ENCODE measurements around the gene CTDSPL. TPM values are rescaled to one million over a fixed set of nuclear protein-coding genes. Genes with fewer than 3 reads are reported as not detected.
A peak's percentile ranks its signal among the peaks of the same experiment; 100 is the strongest.

The CTDSPL gene
- total and polyA plus RNA-seq, 2 of the 13 experiments (the other 11 are each of a cell fraction or from before 2014, with no cell fraction given) = 26.1 to 142 TPM

- Histone ChIP-seq H2AFZ (ENCODE audit: low read length) (no peak overlapping the region), H3K9me3 (ENCODE audit: low read length) (no peaks in the 10 kb centered on the region), H3K4me1 (ENCODE audit: insufficient read depth, low read length) (peaks cover 85% of the 10 kb centered on the region), H3K79me2 (ENCODE audit: insufficient read depth, low read length) (no peaks in the 10 kb centered on the region), H3K27me3 (ENCODE audit: control insufficient read depth in 1 of 2, insufficient read depth in 2 of 2, low read length in 2 of 2) (peaks cover 0 to 16% of the 10 kb centered on the region in 2 experiments; a peak in 2 of 5 replicates), H3K9ac (ENCODE audit: insufficient read depth, low read depth, low read length) (no peak overlapping the region), H3K27ac (ENCODE audit: extremely low read length, insufficient read depth, low read length) (no peak overlapping the region), H3K36me3 (replicated peaks in 1 of 2; ENCODE audit: control insufficient read depth in 1 of 2, insufficient read depth in 2 of 2, low read length in 2 of 2) (no peaks in the 10 kb centered on the region), H4K20me1 (ENCODE audit: insufficient read depth, low read length) (no peaks in the 10 kb centered on the region), H3K4me3 (replicated peaks in 1 of 3; ENCODE audit: insufficient read depth in 1 of 3, low read depth in 2 of 3, low read length in 3 of 3) (no peak overlapping the region), H3K4me2 (ENCODE audit: low read depth, low read length) (no peak overlapping the region)
- no TSS peak for BruUV-seq (replicated peaks)
- in situ Hi-C loops (cut with HindIII; ENCODE audit: extremely low pct_ligation_motif_present, low pct_unique_long_range_greater_than_20kb) = loop anchor here (5.0 kb wide), 1 partner anchor 143 kb away; no protein-coding TSS in a partner anchor
- ChIA-PET CTCF (ENCODE audit: low intra/inter-chr PET ratio, low total read pairs) (no interaction called here), POLR2A (no interaction called here)
- FAIRE-seq = no peak
- ATAC-seq = no peak
- DNase-seq (ENCODE audit: low spot score) = no peak
- WGBS (ENCODE audit: low lambda C conversion rate) = 62% methylated on average over 6 of the region's 6 CpGs
- no peak for TF ChIP-seq CHD4 (IDR thresholded peaks at IDR 0.05; ENCODE audit: borderline replicate concordance, low read length)
- intact Hi-C loops (cut with micrococcal nuclease; ENCODE audit: unreplicated experiment) = loop anchor here (2.0 kb wide), 1 partner anchor 93 kb away; no protein-coding TSS in a partner anchor
Observed at GRCh38 chr3:37999836-38000235, 138.2 kb downstream of the CTDSPL start.

DNA sequence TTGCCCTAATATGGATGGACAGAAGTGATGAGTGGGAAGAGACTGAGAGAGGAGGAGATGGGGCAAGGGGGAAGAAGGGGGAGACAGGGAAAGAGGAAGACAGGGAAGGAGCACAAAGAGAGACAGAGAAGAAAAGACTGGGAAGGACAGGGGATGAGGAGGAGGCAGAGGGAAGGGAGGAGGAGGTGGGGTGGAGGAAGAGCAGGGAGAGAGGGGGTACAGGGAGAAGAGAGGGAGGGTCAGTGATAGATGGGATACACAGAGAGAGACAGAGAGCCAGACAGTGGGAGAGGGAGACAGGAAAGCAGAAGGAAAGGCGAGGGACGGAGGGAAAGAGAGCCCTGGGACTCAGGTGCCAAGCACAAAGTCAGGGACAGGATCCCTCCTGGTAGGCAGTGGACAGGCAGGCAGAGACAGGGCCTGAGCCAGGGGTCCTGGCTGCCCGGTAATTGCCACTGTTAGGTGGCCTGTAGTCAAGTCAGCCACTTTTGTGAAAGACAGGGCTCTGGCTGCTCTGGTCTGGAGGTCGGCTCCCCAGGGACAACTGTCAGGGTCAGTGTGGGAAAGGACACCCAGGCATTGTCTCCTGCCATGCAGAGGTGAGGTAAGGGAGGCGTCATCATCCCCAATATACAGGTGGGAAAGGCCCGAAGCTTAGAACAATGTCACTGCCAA is 138.7 kb downstream of the CTDSPL start:
- DNase-seq (ENCODE audit: low spot score) (no peak), FAIRE-seq (no peak), ATAC-seq (no peak)
- intact Hi-C loops (cut with micrococcal nuclease; ENCODE audit: unreplicated experiment) (loop anchor here (2.0 kb wide), 1 partner anchor 94 kb away; no protein-coding TSS in a partner anchor), in situ Hi-C loops (cut with HindIII; ENCODE audit: extremely low pct_ligation_motif_present, low pct_unique_long_range_greater_than_20kb) (loop anchor here (5.0 kb wide), 1 partner anchor 143 kb away; no protein-coding TSS in a partner anchor)
- no peaks in the 10 kb centered on the region for H3K79me2 ChIP-seq (ENCODE audit: insufficient read depth, low read length)
- TF ChIP-seq, protein P1, sequence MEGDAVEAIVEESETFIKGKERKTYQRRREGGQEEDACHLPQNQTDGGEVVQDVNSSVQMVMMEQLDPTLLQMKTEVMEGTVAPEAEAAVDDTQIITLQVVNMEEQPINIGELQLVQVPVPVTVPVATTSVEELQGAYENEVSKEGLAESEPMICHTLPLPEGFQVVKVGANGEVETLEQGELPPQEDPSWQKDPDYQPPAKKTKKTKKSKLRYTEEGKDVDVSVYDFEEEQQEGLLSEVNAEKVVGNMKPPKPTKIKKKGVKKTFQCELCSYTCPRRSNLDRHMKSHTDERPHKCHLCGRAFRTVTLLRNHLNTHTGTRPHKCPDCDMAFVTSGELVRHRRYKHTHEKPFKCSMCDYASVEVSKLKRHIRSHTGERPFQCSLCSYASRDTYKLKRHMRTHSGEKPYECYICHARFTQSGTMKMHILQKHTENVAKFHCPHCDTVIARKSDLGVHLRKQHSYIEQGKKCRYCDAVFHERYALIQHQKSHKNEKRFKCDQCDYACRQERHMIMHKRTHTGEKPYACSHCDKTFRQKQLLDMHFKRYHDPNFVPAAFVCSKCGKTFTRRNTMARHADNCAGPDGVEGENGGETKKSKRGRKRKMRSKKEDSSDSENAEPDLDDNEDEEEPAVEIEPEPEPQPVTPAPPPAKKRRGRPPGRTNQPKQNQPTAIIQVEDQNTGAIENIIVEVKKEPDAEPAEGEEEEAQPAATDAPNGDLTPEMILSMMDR (CRISPR knock-in tag; IDR thresholded peaks at IDR 0.05) = 0 out of 2 replicates have a peak, but pooled peaks have one; percentile 8
- TF ChIP-seq RFXANK (CRISPR knock-in tag; IDR thresholded peaks at IDR 0.05) (no peak), CEBPB (IDR thresholded peaks at IDR 0.05; ENCODE audit: borderline replicate concordance, low read depth, low read length) (no peak), ZNF138 (CRISPR knock-in tag; IDR thresholded peaks at IDR 0.05; ENCODE audit: low read depth) (no peak)
- peaks cover 87% of the 10 kb centered on the region for H3K4me1 ChIP-seq (ENCODE audit: insufficient read depth, low read length)
- CTCF ChIA-PET (ENCODE audit: low intra/inter-chr PET ratio, low total read pairs) = interaction anchor here (1.4 to 1.9 kb wide), 2 partner anchors 26 to 145 kb away, joined by 4 to 7 read pairs; no protein-coding TSS in a partner anchor
- peaks cover 0 to 16% of the 10 kb centered on the region in 2 experiments; a peak in 2 of 5 replicates for H3K27me3 ChIP-seq (ENCODE audit: control insufficient read depth in 1 of 2, insufficient read depth in 2 of 2, low read length in 2 of 2)
- H3K9me3 ChIP-seq (ENCODE audit: low read length) = no peaks in the 10 kb centered on the region
- no peaks in the 10 kb centered on the region for H3K36me3 ChIP-seq (replicated peaks in 1 of 2; ENCODE audit: control insufficient read depth in 1 of 2, insufficient read depth in 2 of 2, low read length in 2 of 2)
- POLR2A ChIA-PET = no interaction called here
- H4K20me1 ChIP-seq (ENCODE audit: insufficient read depth, low read length) = no peaks in the 10 kb centered on the region
- H2AFZ ChIP-seq (ENCODE audit: low read length) = peak overlapping the region; percentile 20
- H3K4me3 ChIP-seq (replicated peaks in 1 of 3; ENCODE audit: insufficient read depth in 1 of 3, low read depth in 2 of 3, low read length in 3 of 3) = no peak overlapping the region; a peak in 1 of 6 replicates
- peak overlapping the region; percentile 6; the same call in 1 of the 2 replicates for H3K4me2 ChIP-seq (ENCODE audit: low read depth, low read length)
- BruUV-seq (replicated peaks) = no TSS peak
- H3K9ac ChIP-seq (ENCODE audit: insufficient read depth, low read depth, low read length) = no peak overlapping the region
- WGBS (ENCODE audit: low lambda C conversion rate) = 39% methylated on average over 5 of the region's 6 CpGs
- H3K27ac ChIP-seq (ENCODE audit: extremely low read length, insufficient read depth, low read length) = no peak overlapping the region

Data from HepG2 (cell line).